ENCODE measurements around the gene UMPS.

GRCh38 chr3:124730129-124730940, at the start of gene UMPS:
- no peak for TF ChIP-seq CTCF (IDR thresholded peaks at IDR 0.05)
- TF ChIP-seq EP300 (IDR thresholded peaks at IDR 0.05) = no peak

Measured in ovary (tissue), 3 donors.